NCI-H187 treated with DMSO at 0.1 percent for 48 hours (cell line): ENCODE data around the gene DNAJB8.

ENCODE experiments used
- DNase-seq: peaks from one replicate; lab custom pipeline; 2025; lab: John Stamatoyannopoulos, UW

The DNAJB8 gene

DNA sequence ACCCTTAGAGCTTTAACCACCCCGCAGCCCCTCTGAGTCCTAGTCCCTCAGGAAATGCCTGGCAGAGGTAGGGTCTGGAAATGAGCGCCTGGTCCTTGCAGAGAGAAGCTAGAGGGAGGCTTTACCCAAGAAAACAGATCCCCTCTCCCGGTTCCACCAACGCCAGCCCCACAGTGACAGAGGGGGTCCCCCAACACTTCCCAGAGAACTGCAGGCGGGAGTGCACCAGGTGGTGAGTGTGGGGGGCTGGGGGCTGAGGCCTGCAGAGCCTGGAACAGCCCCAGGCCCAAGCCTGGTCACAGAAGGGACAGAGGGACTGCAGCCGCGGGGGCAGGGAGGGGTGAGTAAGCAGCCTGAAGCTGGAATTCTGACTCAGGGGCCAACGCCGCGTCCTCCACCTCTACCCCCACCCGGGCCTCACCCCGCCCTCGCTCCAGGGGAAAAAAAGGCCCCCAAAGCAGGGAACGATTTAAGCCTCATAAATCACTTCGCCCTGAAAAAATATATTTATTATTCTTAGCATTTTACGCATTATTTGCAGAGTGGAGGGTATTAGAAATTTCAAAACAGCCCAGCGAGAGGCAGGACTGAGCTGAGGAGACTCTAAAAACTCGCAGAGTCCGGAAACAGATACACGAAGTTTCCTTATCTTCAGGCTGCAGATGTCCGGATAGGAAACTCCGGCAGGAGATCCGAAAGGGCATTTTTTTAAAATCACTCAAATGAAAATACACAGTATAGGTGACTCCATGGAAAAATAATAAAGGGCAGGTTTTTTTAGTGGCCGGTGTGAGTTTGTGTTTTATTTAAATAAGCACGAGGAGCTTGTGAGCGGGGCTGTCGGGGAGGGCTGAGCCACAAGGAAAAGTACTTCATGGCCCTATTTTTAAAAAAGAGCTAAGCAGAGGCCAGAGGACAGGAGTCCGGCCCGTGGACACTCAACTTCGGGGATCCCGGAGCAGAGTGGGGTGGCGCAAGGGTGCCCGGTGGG is 16.3 kb upstream of the DNAJB8 start:
- DNase-seq, result no peak

DNA sequence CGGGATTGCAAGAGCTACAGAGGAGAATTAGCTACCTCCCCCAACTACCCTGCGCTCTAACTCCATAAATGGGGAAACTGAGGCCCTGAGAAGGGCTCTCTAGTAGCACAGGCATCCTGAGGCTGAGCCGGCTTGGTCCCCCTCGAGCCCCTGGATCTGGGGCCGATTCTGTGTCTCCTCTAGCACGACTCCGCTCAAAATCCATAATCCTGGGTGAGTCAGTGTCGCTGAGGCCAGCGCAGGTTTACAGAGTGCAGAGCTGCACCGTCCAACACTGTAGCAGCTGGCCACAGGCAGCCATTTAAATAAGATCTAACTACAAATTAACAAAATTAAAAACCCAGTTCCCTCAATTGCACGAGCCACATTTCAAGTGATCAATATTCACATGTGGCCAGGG is 15.5 kb upstream of the DNAJB8 start:
- DNase-seq, result no peak

DNA sequence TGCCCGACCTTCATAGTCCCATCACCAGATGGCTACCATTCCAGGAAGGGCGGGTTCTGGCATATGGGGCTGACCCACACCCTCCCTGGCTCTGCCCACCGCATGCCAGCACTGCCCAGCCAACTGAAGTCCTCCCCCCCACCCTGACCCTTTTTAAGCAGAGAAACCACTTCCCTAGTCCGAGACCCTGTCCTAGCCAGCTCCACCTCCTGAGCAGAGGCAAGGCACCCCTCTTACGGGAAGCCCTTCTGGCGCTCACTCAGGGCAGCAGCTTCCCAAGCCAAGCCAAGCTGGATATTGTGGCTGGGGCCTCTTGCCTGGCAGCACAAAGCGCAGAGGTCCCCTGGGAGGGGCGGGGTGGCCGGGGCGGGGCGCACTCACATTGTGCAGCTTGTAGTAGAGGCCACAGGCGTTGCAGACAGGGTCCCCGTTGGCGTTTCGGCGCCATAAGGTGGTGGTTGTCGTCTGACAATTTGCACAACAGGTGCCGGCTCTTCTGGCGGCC is 14.8 kb upstream of the DNAJB8 start:
- no peak for DNase-seq

DNA sequence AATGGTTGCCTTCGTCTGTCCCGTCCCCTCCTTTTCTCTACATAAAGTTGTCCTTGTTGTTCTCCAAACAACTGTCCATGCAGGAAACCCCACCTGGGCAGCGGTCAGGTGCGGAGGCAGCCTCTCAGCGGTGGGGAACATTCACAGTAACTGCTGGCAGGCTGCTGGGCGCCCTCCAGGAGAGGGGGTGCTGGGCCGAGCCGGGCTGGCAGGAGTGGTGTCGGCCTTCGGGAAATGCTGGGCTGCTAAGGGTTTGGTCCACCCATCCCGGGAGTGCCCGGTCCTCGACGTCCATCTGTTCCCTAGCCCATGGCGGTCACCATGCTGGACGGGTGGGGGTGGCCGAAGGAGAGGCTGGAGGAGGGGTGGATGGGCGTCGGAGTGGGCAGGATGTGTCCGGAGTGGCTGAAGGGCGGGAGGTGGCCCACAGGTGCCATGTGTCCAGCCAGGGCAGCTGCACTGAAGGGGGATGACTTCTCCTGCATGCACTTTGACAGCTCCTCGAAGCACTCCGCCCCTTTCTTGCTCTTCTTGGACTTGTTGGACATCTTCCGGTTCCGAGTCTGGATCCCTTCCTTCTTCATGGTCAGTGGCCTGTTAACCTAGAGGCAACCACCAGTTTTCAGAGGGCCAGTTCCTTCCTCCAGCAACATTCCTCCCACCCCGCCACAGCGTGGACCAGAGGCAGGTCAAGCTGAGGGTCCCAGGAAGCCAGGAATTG is 14.2 kb upstream of the DNAJB8 start:
- no peak for DNase-seq

DNA sequence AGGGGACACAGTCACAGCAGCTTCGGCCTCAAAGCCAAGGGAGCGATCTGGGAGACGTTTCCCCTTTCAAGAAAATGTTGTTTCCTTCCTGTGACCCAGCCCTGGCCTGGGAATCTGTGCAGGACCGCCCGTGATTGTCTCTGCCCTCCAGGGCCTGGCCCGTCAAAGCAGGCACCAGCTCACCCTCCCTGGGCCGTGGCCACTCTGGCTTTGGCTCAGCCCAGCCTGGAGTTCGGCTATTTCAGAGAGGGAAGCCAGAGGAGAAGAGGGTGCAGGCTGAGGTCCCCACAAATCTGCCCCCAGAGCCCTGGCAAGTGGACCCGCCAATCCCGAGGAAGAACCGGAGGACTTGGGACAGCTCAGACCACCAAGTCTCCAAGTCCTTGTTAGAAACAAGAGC is 13.6 kb upstream of the DNAJB8 start:
- DNase-seq, result no peak

DNA sequence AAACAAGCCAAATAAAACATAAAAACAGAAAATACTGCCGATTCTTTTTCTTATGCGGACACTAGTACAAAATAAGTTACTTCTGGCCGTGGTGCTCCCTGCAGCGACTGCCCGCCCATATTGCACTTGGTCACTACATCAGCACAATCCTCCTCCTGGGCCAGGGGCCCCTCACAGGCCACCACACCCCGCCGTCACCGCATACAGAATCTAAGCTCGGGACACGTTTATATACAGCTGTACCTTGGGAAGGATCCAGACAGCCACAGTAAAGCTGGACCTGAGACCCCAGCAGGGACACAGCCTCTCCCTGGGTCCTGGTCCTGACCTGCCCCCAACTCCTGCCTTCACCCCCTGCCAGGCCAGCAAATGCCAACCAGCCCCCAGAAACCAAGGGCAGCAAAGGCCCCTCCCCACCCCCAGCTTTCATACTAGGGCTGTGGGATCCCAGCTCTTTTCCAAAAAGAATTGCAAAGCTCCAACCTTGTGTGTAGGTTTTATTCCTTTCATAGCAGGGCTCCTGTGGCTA is 12.9 kb upstream of the DNAJB8 start:
- DNase-seq, result no peak

DNA sequence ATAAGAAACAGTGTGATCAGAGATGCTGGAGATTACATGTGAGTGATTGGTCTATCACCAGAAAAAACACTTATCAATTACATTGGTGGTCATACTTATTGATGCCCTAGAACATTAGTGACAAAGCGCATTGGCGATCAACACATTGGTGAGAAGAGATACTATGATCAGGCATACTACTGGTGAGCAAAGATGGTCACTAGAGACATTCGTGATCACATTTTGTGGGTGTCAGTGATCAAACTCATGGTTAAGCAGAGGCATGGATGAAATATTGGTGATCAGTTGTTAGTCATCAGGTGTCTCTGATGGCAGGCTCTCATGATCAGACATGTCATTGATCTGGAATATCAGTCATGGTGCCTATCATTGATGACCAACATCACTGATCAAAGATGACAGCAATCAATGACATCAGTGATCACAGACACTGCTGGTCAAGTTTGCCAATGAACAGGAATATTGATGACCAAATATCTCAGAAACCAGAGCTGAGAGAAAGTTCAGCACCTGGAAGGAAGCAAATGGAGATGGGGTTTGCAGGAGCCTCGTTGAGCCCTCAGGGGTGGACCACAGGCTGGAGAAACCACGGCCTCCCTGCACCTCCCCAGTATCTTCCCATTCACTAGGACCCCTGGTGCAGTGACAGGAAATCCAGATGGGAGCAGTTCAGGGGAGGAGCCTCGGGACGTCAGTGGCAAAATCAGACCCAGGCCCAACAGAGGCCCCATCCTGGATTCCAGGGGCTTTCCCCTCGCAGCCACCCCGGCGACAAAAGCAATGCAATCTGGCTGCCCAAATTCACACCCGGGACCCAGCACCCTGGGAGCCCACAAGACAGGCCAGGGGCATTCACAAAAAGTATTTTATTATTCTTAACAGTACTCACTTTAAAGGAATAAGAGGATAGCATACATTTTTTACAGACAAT is 12.2 kb upstream of the DNAJB8 start:
- DNase-seq, result no peak

DNA sequence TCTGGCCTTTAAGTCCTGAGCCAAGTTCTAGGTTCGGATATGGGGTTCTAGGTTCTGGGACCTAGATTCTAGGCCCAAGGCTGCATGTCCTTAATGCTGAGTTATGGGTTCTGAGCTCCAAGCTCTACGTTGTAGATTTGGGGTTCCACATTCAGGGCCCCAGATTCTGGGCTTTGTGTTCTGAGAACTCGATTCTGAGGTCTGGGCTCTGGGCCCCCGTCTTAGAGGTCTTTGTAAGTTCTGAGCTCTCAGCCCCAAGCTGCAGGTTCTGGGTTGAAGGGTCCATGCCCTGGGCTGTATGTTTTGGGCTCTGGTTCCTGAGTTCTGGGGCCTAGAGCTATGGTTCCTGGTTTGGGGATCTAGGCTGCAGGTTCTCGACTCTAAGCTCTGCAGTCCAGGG is 10.0 kb upstream of the DNAJB8 start:
- no peak for DNase-seq

DNA sequence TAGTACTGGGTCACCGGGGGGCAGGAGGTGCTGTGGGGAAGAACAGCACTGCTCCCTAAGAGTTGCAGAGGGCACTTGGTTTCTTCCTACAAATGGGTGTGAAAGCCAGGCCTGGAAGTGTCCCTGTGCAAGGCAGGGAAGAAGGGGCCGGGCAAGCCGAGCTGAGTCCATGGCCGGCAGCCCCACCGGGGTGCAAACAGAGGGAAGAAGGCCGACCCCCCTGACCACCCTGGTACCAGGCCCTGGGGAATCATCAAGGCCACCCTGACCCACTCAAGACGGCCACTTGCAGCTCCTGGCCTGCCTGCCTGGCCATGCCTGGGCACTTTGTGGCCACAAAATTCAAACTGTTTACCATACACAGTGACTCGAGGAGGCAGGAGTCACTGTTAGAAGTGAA is 8.7 kb upstream of the DNAJB8 start:
- no peak for DNase-seq

DNA sequence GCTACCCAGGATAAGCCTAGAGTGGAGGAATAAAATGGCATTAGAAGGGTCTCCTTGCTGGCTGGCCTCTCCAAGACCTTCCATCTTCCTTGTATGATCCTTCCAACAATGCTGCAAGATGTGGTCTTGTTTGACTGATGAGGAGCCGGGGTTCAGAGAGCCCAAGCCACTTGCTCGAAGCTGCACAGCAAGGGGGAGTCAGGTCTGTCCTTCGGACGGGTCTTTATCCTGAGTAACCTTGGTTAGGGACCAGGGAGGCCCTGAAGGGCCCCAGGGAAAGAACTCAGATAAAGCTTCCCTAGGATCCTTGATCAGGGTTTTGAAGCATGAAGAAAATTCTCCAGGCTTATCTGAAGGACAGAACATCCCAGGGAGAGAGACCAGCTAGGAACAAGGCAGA is 7.0 kb upstream of the DNAJB8 start:
- no peak for DNase-seq

DNA sequence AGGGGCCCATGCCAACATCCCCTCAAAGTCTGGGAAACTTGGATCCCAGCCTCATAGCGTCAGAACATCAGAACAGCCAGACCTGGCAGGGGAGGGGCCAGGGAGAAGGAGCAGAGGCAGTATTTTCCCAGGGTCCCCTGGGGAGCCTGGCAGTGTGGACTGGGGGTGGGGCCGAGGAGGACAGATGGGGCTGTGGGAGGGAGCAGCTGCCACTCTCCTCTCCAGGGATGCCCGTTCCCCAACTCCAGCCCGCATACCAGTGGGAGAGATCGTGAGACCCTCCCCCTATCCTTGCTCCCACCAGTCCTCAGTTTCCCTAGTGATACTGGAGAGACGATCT is 6.5 kb upstream of the DNAJB8 start:
- no peak for DNase-seq

DNA sequence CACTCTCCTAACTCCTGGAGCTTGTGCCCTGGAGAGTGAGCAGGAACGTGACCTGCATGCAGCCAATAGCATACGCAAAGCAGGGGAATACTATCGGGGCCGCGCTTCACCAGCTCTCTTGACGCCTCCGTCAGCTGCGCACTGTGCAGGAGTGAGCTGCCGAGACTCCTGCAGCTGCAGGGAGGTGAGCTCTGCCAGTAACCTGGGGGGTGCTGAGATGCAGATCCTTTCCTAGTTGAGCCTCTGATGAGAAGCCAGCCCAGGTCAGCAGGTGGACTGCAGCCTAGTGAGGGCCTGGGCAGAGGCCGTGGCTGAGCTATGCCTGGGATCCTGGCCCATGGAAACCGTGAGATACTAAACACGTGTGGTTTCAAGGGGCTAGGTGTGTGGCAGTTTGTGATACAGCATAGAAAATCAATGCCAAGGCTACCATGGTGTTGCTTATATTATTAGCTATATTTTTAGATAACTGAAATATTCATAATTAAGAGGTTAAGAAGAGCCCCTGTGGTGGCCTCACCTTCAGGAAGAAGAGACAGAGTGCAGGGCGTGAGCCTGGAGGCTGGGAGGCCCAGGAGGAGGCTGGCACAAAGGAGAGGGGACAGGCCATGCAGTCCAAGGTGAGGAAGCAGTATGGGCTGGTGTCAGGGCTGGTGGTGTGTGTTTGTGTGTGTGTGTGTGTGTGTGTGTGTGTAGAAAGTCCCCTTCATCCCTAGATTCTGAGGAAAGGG is 5.9 kb upstream of the DNAJB8 start:
- no peak for DNase-seq

DNA sequence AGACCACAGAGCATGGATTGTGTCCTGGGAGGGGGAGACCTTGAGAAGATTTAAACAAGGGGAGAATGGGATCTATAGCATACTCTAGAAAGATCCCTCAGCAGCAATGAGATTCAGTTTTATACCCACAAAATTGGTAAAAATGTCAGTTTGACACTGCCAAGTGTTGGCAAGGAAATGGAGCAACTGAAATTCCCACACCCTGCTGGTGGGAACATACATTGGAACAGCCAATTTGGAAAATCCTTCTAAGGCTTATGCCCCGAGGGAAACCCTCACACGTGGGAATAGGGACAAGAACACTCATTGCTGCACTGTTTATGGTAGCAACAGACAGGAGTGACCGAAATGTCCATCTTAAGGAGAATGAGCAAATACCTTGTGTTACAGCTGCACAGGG is 5.0 kb upstream of the DNAJB8 start:
- DNase-seq, result no peak

DNA sequence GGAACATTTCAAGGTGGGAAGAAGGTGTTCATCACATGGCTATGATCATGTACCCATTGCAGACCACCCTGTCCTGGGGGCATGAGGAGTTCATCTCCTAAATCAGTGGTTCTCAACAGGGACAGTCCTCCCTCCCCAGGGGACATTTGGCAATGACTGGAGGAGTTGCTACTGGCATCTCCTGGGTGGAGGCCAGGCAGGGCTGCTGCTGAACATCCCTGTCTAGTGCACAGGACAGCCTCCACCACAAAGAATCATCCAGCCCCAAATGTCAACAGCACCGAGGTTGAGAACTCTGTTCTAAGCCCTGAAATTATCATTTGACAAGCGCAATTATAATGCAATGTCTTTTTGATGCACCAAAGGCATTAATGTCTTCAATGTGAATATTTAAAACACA is 4.4 kb upstream of the DNAJB8 start:
- no peak for DNase-seq

DNA sequence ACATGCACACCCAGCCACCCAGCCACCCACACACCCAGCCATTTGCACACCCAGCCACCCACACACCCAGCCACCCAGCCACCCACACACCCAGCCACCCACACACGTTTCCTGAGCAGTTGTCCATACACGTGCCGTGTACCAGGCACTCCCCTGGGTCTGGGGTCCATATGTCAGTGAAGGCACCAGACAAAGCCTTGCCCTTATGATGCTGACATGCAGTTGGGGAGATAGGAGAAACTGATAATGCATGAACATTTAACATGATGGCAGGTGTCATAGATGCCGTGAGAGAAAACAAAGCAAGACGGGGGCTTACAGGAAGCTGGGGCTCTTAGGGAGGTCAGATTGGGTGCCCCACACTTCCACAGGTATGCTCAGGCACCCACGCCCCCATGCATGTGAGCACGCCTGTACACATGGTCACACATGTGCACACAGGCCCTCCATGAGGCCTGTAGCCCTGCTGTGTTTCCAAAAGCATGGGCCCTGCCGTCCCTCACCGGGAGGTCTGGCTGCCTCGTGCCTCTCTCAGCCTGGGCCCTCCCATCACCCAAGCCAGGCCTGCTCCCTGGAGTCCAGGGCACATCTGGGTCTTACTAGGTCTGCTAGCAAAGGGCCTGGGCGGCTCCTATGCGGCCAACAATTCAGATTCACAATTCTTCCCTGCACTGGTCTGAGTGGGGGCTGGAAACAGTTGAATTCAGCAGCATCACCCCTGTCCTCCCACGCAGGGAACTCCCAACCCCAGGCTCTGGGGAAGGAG is 3.6 kb upstream of the DNAJB8 start:
- no peak for DNase-seq

DNA sequence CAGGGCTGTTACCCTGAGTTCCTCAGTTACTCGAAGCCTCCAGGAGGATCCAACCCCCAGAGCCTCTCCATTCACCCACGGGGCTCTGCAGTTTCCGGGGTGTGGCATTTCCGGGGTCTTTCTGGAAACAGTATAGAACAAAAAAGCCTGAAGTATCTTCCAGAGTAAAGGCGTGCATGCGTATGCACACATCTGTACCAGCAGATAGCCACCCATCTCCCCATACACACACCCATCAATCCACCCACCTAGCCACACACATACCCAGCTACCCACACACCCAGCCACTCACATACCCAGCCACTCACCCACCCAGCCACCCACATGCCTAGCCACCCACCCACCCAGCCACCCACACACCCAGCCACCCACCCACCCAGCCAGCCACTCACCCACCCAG is 2.9 kb upstream of the DNAJB8 start:
- DNase-seq, result no peak

DNA sequence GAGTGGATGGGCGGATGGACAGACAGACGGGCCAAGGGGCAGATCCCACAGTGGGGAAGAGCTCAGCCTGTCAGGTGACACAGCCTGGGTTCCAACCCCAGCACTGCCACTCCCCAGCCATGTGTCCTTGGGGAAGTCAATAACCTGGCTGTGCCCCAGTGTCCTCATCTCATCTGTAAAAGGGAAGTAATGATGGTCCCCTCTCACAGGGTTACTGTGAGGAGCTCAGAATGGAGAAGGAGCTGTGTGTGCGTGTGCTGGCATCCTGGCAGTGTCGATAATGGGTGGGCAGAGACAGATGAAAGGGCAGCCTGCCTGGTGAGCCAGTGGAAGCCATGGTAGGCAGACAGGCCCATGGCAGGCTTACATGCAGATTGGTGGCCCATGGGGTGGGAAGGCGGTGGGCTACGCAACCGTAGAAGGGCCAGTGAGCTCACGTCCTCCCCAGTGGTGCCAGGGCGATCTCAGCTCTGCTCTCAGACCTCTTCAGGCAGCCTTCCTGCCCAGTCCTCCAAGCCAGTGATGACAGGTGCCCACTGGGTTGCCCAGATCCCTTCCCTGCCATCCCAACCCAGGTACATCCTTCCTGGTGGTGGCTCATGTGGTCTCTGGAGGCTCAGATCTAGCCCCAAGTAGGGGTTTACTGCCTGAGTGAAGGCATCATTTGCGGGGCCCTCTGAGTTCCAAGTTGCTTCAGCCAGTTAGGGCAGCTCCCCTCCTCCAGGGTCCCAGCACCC is 2.3 kb upstream of the DNAJB8 start:
- no peak for DNase-seq

DNA sequence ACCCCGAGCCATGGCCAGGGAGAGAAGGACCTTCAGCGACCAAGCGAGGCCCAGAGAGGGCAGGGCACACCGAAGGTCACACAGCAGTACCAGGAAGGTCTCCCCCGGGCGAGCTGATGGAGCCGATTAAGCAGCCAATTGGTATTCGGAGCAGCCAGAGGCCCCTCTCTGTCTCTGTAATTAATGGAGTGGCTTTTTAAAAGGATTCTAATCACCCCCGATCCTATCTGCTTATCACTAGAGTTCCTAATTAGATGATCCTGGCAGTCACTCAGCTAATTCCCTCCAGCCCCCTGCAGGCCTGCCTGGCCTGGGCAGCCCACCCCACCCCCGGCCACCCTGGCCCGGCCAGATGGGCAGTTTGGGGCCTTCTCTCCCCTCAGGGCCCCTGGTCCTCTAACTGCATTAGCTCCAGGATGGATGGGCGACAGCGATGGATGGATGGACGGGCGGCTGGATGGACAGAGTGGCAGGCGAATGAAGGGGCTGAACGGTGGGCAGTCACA is 1.6 kb upstream of the DNAJB8 start:
- DNase-seq, result no peak

DNA sequence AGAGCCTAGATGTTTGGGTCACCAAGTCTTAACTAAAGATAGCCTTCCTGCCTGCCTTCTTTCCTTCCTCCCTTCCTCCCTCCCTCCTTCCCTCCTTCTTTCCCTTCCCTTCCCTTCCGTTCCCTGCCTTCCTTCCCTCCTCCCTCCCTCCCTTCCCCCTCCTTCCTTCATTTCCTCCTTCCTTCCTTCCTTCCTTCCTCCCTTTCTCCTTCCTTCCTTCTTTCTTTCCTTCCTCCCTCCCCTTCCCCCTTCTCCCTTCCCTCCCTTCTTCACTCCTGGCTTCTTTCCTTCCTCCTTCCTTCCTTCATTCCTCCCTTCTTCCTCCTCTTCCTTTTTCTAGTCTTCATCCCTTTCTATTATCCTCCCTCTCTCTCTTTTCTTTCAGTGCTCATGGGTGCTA is 2.0 kb downstream of the DNAJB8 start:
- DNase-seq, result no peak

DNA sequence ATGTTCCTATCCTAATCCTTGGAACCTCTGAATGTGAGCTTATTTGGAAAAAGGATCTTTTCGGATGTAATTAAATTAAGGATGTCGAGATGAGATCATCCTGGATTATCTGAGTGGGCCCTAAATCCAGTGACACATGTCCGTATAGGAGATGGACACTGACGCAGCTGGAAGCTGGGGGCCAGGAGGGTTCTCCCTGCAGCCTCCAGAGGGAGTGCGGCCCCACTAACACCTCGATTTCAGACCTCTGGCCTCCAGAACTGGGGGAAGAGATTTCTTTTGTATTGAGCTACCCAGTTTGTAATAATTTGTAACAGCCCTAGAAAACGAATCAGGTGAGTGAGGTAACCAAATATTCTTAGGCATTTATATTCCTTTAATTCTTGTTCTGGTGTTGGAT is 2.5 kb downstream of the DNAJB8 start:
- no peak for DNase-seq
